Stimulated activated CD8-positive, alpha-beta memory T cell treated with anti-CD3 and anti-CD28 coated beads, Interleukin-12 subunit alpha, Interleukin-12 subunit beta, amount 100 ng/mL, for 1 hour (primary cell): ENCODE measurements around the gene RPRML.
"Not testable (repeated sequence)": the region's sequence is repeated elsewhere in the genome, so short reads cannot be mapped to it uniquely, and the experiment has no call there.

Experiments
- DNase-seq: peaks from one replicate; pipeline ENCODE4 v3.0.0-alpha.2; 2020; ENCODE audit warnings: low read depth

Gene RPRML

GRCh38 chr17:46976626-46977270 lies 2.3 kb downstream of the RPRML start:
- no peak for DNase-seq

GRCh38 chr17:46975287-46975686 lies 3.8 kb downstream of the RPRML start:
- no peak for DNase-seq

- DNase-seq: no peak
These were observed 5.0 kb downstream of the RPRML start for GRCh38 chr17:46974086-46974485.

- DNase-seq: no peak
These were observed 6.7 kb downstream of the RPRML start for GRCh38 chr17:46972346-46972745.

GRCh38 chr17:46971647-46972300 lies 7.3 kb downstream of the RPRML start:
- no peak for DNase-seq

GRCh38 chr17:46968896-46969295 lies 10.2 kb downstream of the RPRML start:
- DNase-seq: no peak

- no peak for DNase-seq
These were observed 10.7 kb downstream of the RPRML start for GRCh38 chr17:46968224-46968834.

- no peak for DNase-seq
These were observed 14.5 kb downstream of the RPRML start for GRCh38 chr17:46964315-46965265.

- DNase-seq: no peak
These were observed 15.5 kb downstream of the RPRML start for GRCh38 chr17:46963571-46963970.

- no peak for DNase-seq
These were observed 16.7 kb downstream of the RPRML start for GRCh38 chr17:46962374-46962790.

GRCh38 chr17:46960152-46960551 lies 18.9 kb downstream of the RPRML start:
- no peak for DNase-seq

- DNase-seq: no peak
These were observed 20.9 kb downstream of the RPRML start for GRCh38 chr17:46958041-46958591.

- not testable (repeated sequence) for DNase-seq
These were observed 25.9 kb downstream of the RPRML start for GRCh38 chr17:46953191-46953590.

GRCh38 chr17:46952115-46952514 lies 26.9 kb downstream of the RPRML start:
- DNase-seq: no peak

GRCh38 chr17:46951706-46952105 lies 27.3 kb downstream of the RPRML start:
- no peak for DNase-seq

- no peak for DNase-seq
These were observed 27.9 kb downstream of the RPRML start for GRCh38 chr17:46950997-46951621.

- DNase-seq: no peak
These were observed 28.6 kb downstream of the RPRML start for GRCh38 chr17:46950342-46950996.

GRCh38 chr17:46949291-46950174 lies 29.5 kb downstream of the RPRML start:
- DNase-seq: no peak

- no peak for DNase-seq
These were observed 30.5 kb downstream of the RPRML start for GRCh38 chr17:46948544-46948943.

- DNase-seq: no peak
These were observed 31.8 kb downstream of the RPRML start for GRCh38 chr17:46947216-46947615.
